K562 (cell line): ENCODE results near the gene FTH1. TPM values are rescaled to one million over a fixed set of nuclear protein-coding genes. Genes with fewer than 3 reads are reported as not detected.

ENCODE experiments used
- BMI1 ChIP-seq: fragments of 150-350 bp; IDR thresholded peaks from 2 replicates; pipeline ENCODE4 v1.6.1; 2014; ENCODE audit warnings: low read length
- E2F4 ChIP-seq: sonication (generic); formaldehyde crosslinking; IDR thresholded peaks from 2 replicates; pipeline ENCODE4 v1.8.0; 2022; ENCODE audit warnings: mild to moderate bottlenecking, low read depth, missing genetic modification reagents
- GABPA ChIP-seq: fragments of 200-800 bp; sonication (Bioruptor generic); conservative IDR thresholded peaks from 2 replicates; pipeline ENCODE4 v1.6.1; 2016; ENCODE audit warnings: low read depth, missing genetic modification characterization, missing compliant biosample characterization
- GTF2A2 ChIP-seq: IDR thresholded peaks from 2 replicates; pipeline ENCODE4 v1.6.1; 2016; ENCODE audit warnings: mild to moderate bottlenecking, missing genetic modification characterization, missing compliant biosample characterization
- HNRNPL ChIP-seq: fragments of 200-400 bp; formaldehyde crosslinking; IDR thresholded peaks from 2 replicates; pipeline ENCODE4 v1.6.1; 2017; ENCODE audit warnings: low read depth, mild to moderate bottlenecking, low read length
- HNRNPLL ChIP-seq: fragments of 200-400 bp; formaldehyde crosslinking; IDR thresholded peaks from 2 replicates; pipeline ENCODE4 v1.6.1; 2017; ENCODE audit warnings: low read length, low read depth, mild to moderate bottlenecking; ENCODE audit not compliant: poor library complexity, severe bottlenecking
- LARP7 ChIP-seq: fragments of 450-650 bp; IDR thresholded peaks from 2 replicates; pipeline ENCODE4 v1.6.1; 2016
- MNT ChIP-seq, 2 experiments: fragments of 450-650 bp; conservative IDR thresholded peaks; 2 replicates each; pipeline ENCODE4 v1.6.1; 2017; ENCODE audit warnings: mild to moderate bottlenecking in 2 of 2, moderate library complexity in 2 of 2
- NCOR1 ChIP-seq: fragments of 450-650 bp; IDR thresholded peaks from 2 replicates; pipeline ENCODE4 v1.6.1; 2016; ENCODE audit warnings: mild to moderate bottlenecking, moderate library complexity
- NFXL1 ChIP-seq: fragments of 450-650 bp; formaldehyde crosslinking; IDR thresholded peaks from 2 replicates; pipeline ENCODE4 v1.4.0; 2021; ENCODE audit warnings: mild to moderate bottlenecking
- POLR2A ChIP-seq: fragments of 450-650 bp; conservative IDR thresholded peaks from 2 replicates; pipeline ENCODE4 v1.6.1; 2016
- SAFB ChIP-seq: fragments of 200-400 bp; formaldehyde crosslinking; IDR thresholded peaks from 2 replicates; pipeline ENCODE4 v1.6.1; 2017; ENCODE audit warnings: low read depth, low read length, borderline replicate concordance
- SMARCA4 ChIP-seq: fragments of 450-650 bp; IDR thresholded peaks from 2 replicates; pipeline ENCODE4 v1.6.1; 2016
- TFAM ChIP-seq: fragments of 250-450 bp; sonication (Bioruptor Pico); conservative IDR thresholded peaks from 2 replicates; pipeline ENCODE4 v1.5.0; 2021; ENCODE audit warnings: mild to moderate bottlenecking, moderate library complexity
- TFAP4 ChIP-seq: sonication (generic); formaldehyde crosslinking; IDR thresholded peaks from 2 replicates; pipeline ENCODE4 v1.8.0; 2022; ENCODE audit warnings: missing genetic modification reagents, mild to moderate bottlenecking, moderate library complexity, borderline replicate concordance
- ZBED1 ChIP-seq: IDR thresholded peaks from 2 replicates; pipeline ENCODE4 v1.6.1; 2014
- ZBTB2 ChIP-seq: fragments of 450-650 bp; IDR thresholded peaks from 2 replicates; pipeline ENCODE4 v1.6.1; 2016; ENCODE audit warnings: antibody characterized with exemption
- ZNF282 ChIP-seq: sonication (generic); formaldehyde crosslinking; IDR thresholded peaks from 2 replicates; pipeline ENCODE4 v1.8.1; 2023; ENCODE audit warnings: missing genetic modification reagents
- ZNF436 ChIP-seq: fragments of 250-450, 450-650 bp; sonication (Bioruptor Pico); formaldehyde crosslinking; IDR thresholded peaks from 2 replicates; pipeline ENCODE4 v1.7.0; 2020; ENCODE audit warnings: mild to moderate bottlenecking
- ZNF449 ChIP-seq: fragments of 250-450 bp; sonication (Bioruptor Pico); IDR thresholded peaks from 2 replicates; pipeline ENCODE4 v1.8.0; 2022; ENCODE audit warnings: moderate library complexity, mild to moderate bottlenecking, inconsistent platforms
- ZNF766 ChIP-seq: fragments of 200-800 bp; sonication (Bioruptor generic); conservative IDR thresholded peaks from 2 replicates; pipeline ENCODE4 v1.6.1; 2016; ENCODE audit warnings: missing genetic modification characterization, missing compliant biosample characterization
- ZNF830 ChIP-seq: fragments of 250-450 bp; sonication (Bioruptor Pico); IDR thresholded peaks from 2 replicates; pipeline ENCODE4 v1.5.0; 2021; ENCODE audit warnings: mild to moderate bottlenecking
- ZSCAN29 ChIP-seq: fragments of 450-650 bp; IDR thresholded peaks from 2 replicates; pipeline ENCODE4 v1.6.1; 2017
- polyA plus RNA-seq, 8 experiments: library from polyadenylated mRNA; depleted of rRNA in 4 of 8; stranded (reverse) in 5 of 8; unstranded in 3 of 8; fragments of >200 nt; fragmentation: Nextera tagmentation in 2 of 8; fragmentation: Illumina TruSeq in 1 of 8; extraction: Ambion mirVana in 2 of 8; extraction: Trizol in 1 of 8; gene quantifications; 2 replicates each; pipeline versions ENCODE4 v1.2.1 to v1.2.3, GENCODE V29; 2011 to 2014; ENCODE audit warnings: inconsistent platforms in 1 of 8, missing spikeins in 1 of 8
- total RNA-seq, 7 experiments: library from RNA; depleted of rRNA in 6 of 7; stranded (reverse); fragments of >200 nt in 6 of 7; fragmentation: Illumina TruSeq in 2 of 7; extraction: Trizol in 2 of 7; gene quantifications; 2 replicates each; pipeline versions ENCODE4 v1.2.1 to v1.2.3, GENCODE V29; 2011 to 2021; ENCODE audit warnings: low replicate concordance in 1 of 7

The FTH1 gene
- total and polyA plus RNA-seq, 9 of the 15 experiments (the other 6 are each of a cell fraction or from before 2014, with no cell fraction given) = 370 to 3,146 (median 802) TPM

- no peak for TF ChIP-seq MNT (conservative IDR thresholded peaks at IDR 0.05)
- no peak for TF ChIP-seq ZBTB2
- TF ChIP-seq HNRNPL = no peak
- TF ChIP-seq HNRNPLL = no peak
- no peak for TF ChIP-seq ZNF436 (CRISPR knock-in tag)
- TF ChIP-seq NCOR1 = no peak
- TF ChIP-seq ZSCAN29 = no peak
- peak; percentile 83; the same call in 1 of the 2 replicates for TF ChIP-seq GTF2A2 (tag)
- TF ChIP-seq TFAP4 (CRISPR knock-in tag) = no peak
- TF ChIP-seq NFXL1 (CRISPR knock-in tag) = no peak
- peak; percentile 42 for TF ChIP-seq GABPA (tag)
- TF ChIP-seq SAFB = no peak
- TF ChIP-seq BMI1 = no peak
- no peak for TF ChIP-seq LARP7
- no peak for TF ChIP-seq E2F4
- TF ChIP-seq ZNF830 (CRISPR knock-in tag) = no peak
- TF ChIP-seq SMARCA4 = no peak
- TF ChIP-seq POLR2A = no peak
- TF ChIP-seq ZBED1 = no peak
- no peak for TF ChIP-seq ZNF282 (CRISPR knock-in tag)
- TF ChIP-seq ZNF449 (CRISPR knock-in tag) = peak; percentile 16; the same call in 1 of the 2 replicates
- no peak for TF ChIP-seq TFAM (CRISPR knock-in tag)
- TF ChIP-seq ZNF766 (CRISPR knock-in tag) = no peak; the same call in 1 of the 2 replicates
These were observed 17.3 kb downstream of the FTH1 start, which contains the start of gene BEST1 (continued) for GRCh38 chr11:61950035-61950547.
